Fibroblast of lung (primary cell): ENCODE results near the gene SLC24A4. TPM values are rescaled to one million over a fixed set of nuclear protein-coding genes. Genes with fewer than 3 reads are reported as not detected.

ENCODE experiments used
- DNase-seq, 2 donors: peaks; one replicate each; pipeline versions ENCODE4 v3.0.0 to v3.0.0-alpha.2; 2010; ENCODE audit warnings: low read depth in 2 of 2
- H2AFZ ChIP-seq: 2 replicates; pipeline ENCODE4 v1.5.1; 2012; ENCODE audit warnings: low read length, control low read depth, inconsistent platforms
- H3K27ac ChIP-seq: 2 replicates; pipeline ENCODE4 v1.5.1; 2011; ENCODE audit warnings: low read length, control low read depth; ENCODE audit not compliant: insufficient read depth
- H3K27me3 ChIP-seq: 2 replicates; pipeline ENCODE4 v1.5.1; 2011; ENCODE audit warnings: mild to moderate bottlenecking, low read length; ENCODE audit not compliant: control insufficient read depth, insufficient read depth
- H3K36me3 ChIP-seq: 2 replicates; pipeline ENCODE4 v1.5.1; 2011; ENCODE audit warnings: low read length; ENCODE audit not compliant: control insufficient read depth, insufficient read depth
- H3K4me1 ChIP-seq: 2 replicates; pipeline ENCODE4 v1.5.1; 2011; ENCODE audit warnings: low read length; ENCODE audit not compliant: control insufficient read depth, insufficient read depth; ENCODE audit errors: extremely low read depth
- H3K4me2 ChIP-seq: 2 replicates; pipeline ENCODE4 v1.5.1; 2011; ENCODE audit warnings: low read length, control low read depth; ENCODE audit not compliant: insufficient read depth; ENCODE audit errors: extremely low read depth
- H3K4me3 ChIP-seq, 4 experiments: fragments of 200-600 bp in 1 of 4; sonication (generic) in 1 of 4; replicated peaks in 1 of 4; 2 replicates each; pipeline ENCODE4 v1.5.1; 2011 to 2016; ENCODE audit warnings: low read length in 4 of 4, low read depth in 3 of 4, mild to moderate bottlenecking in 3 of 4, control low read depth in 2 of 4, inconsistent platforms in 1 of 4, mixed read lengths in 1 of 4; ENCODE audit not compliant: insufficient read depth in 1 of 4; ENCODE audit errors: control extremely low read depth in 1 of 4
- H3K79me2 ChIP-seq: 2 replicates; pipeline ENCODE4 v1.5.1; 2012; ENCODE audit warnings: mild to moderate bottlenecking, low read length, inconsistent platforms; ENCODE audit not compliant: control insufficient read depth, insufficient read depth
- H3K9ac ChIP-seq: 2 replicates; pipeline ENCODE4 v1.5.1; 2011; ENCODE audit warnings: mild to moderate bottlenecking, low read length, control low read depth; ENCODE audit not compliant: insufficient read depth
- H3K9me3 ChIP-seq: 2 replicates; pipeline ENCODE4 v1.5.1; 2012; ENCODE audit warnings: low read depth, low read length; ENCODE audit not compliant: control insufficient read depth, insufficient read depth
- H4K20me1 ChIP-seq: 2 replicates; pipeline ENCODE4 v1.5.1; 2011; ENCODE audit warnings: low read length; ENCODE audit not compliant: control insufficient read depth, insufficient read depth; ENCODE audit errors: extremely low read depth
- CTCF ChIP-seq, 2 donors: IDR thresholded peaks in 1 of 2; conservative IDR thresholded peaks in 1 of 2; 1 replicate in 1 of 2; 2 replicates in 1 of 2; pipeline ENCODE4 v1.5.1; 2011 to 2012; ENCODE audit warnings: low read length in 2 of 2, control low read depth in 1 of 2, inconsistent platforms in 1 of 2, low read depth in 1 of 2, mild to moderate bottlenecking in 1 of 2
- EZH2 ChIP-seq: IDR thresholded peaks from 2 replicates; pipeline ENCODE4 v1.5.1; 2012; ENCODE audit warnings: low read length, control low read depth, mild to moderate bottlenecking; ENCODE audit errors: missing control alignments
- polyA plus RNA-seq, 2 donors: library from polyadenylated mRNA; depleted of rRNA in 1 of 2; stranded (reverse) in 1 of 2; unstranded in 1 of 2; fragments of >200 nt; gene quantifications; 2 replicates each; pipeline ENCODE4 v1.2.1, GENCODE V29; 2011 to 2012; ENCODE audit warnings: missing spikeins in 1 of 2
- total RNA-seq: library from RNA; depleted of rRNA; stranded (reverse); fragments of >200 nt; gene quantifications from 2 replicates; pipeline ENCODE4 v1.2.1, GENCODE V29; 2014

The SLC24A4 gene
- total and polyA plus RNA-seq, 2 donors (not counting 1 experiment from before 2014, with no cell fraction given), result 0.03 TPM; not detected in 1

GRCh38 chr14:92491782-92492181, 168.8 kb downstream of the SLC24A4 start:
- Histone ChIP-seq H3K36me3 (no peaks in the 10 kb centered on the region), H4K20me1 (no peaks in the 10 kb centered on the region), H3K4me3 (no peak overlapping the region), H3K4me2 (no peak overlapping the region), H3K27me3 (no peaks in the 10 kb centered on the region), H2AFZ (no peak overlapping the region), H3K4me1 (peaks cover 2% of the 10 kb centered on the region), H3K79me2 (no peaks in the 10 kb centered on the region), H3K9me3 (no peaks in the 10 kb centered on the region), H3K9ac (no peak overlapping the region), H3K27ac (no peak overlapping the region)
- no peak for DNase-seq
- TF ChIP-seq EZH2 (no peak), CTCF (conservative IDR thresholded peaks at IDR 0.05 in 1 of 2, IDR thresholded peaks at IDR 0.05 in 1 of 2; ENCODE audit: low read depth in 1 of 2, low read length in 2 of 2) (no peak)

- DNase-seq, result no peak
- Histone ChIP-seq H3K36me3 (no peaks in the 10 kb centered on the region), H3K27ac (no peak overlapping the region), H3K27me3 (no peaks in the 10 kb centered on the region), H3K4me2 (no peak overlapping the region), H3K79me2 (no peaks in the 10 kb centered on the region), H3K9ac (no peak overlapping the region), H4K20me1 (no peaks in the 10 kb centered on the region), H3K4me1 (no peaks in the 10 kb centered on the region), H3K9me3 (no peaks in the 10 kb centered on the region), H2AFZ (no peak overlapping the region), H3K4me3 (no peak overlapping the region)
- TF ChIP-seq EZH2, result no peak
- no peak for TF ChIP-seq CTCF (conservative IDR thresholded peaks at IDR 0.05 in 1 of 2, IDR thresholded peaks at IDR 0.05 in 1 of 2; ENCODE audit: low read depth in 1 of 2, low read length in 2 of 2)
Measured at GRCh38 chr14:92492258-92492657, 169.3 kb downstream of the SLC24A4 start.

- H3K27me3 ChIP-seq, result no peaks in the 10 kb centered on the region
- H3K9me3 ChIP-seq, result no peaks in the 10 kb centered on the region
- H3K79me2 ChIP-seq, result no peaks in the 10 kb centered on the region
- no peaks in the 10 kb centered on the region for H3K36me3 ChIP-seq
- no peaks in the 10 kb centered on the region for H3K4me1 ChIP-seq
- H3K4me2 ChIP-seq, result no peak overlapping the region
- H3K4me3 ChIP-seq, result no peak overlapping the region
- no peak overlapping the region for H2AFZ ChIP-seq
- H3K9ac ChIP-seq, result no peak overlapping the region
- DNase-seq, result no peak
- H4K20me1 ChIP-seq, result no peaks in the 10 kb centered on the region
- TF ChIP-seq EZH2, result no peak
- TF ChIP-seq CTCF (conservative IDR thresholded peaks at IDR 0.05 in 1 of 2, IDR thresholded peaks at IDR 0.05 in 1 of 2; ENCODE audit: low read depth in 1 of 2, low read length in 2 of 2), result no peak
- H3K27ac ChIP-seq, result no peak overlapping the region
Measured at GRCh38 chr14:92493024-92493423, 170.1 kb downstream of the SLC24A4 start.
